Colonic mucosa (tissue), 4 donors: ENCODE data around the gene TNKS1BP1. TPM values are rescaled to one million over a fixed set of nuclear protein-coding genes. Genes with fewer than 3 reads are reported as not detected.

Source experiments
- DNase-seq: peaks from one replicate; pipeline ENCODE4 v3.0.0-alpha.2; 2020
- H3K27ac ChIP-seq: fragments of 200-600 bp; one replicate; pipeline ENCODE4 v1.8.0; 2021
- H3K27me3 ChIP-seq: fragments of 200-600 bp; one replicate; pipeline ENCODE4 v1.8.0; 2021
- H3K36me3 ChIP-seq: fragments of 200-600 bp; one replicate; pipeline ENCODE4 v1.8.0; 2021
- H3K4me1 ChIP-seq: fragments of 200-600 bp; one replicate; pipeline ENCODE4 v1.8.0; 2021; ENCODE audit warnings: mild to moderate bottlenecking
- H3K4me3 ChIP-seq: fragments of 200-600 bp; one replicate; pipeline ENCODE4 v1.8.0; 2021
- H3K9ac ChIP-seq, 2 donors: one replicate each; pipeline ENCODE4 v1.7.0; 2013; ENCODE audit warnings: control low read depth in 2 of 2, low read depth in 2 of 2, low read length in 2 of 2
- H3K9me3 ChIP-seq: fragments of 200-600 bp; one replicate; pipeline ENCODE4 v1.8.0; 2021
- intact Hi-C: fragments of 100-400 bp; cut with DNase I; formaldehyde crosslinking; loops from one replicate; pipeline ENCODE4 v1.14.1; 2022
- total RNA-seq, 2 donors: library from RNA; stranded (reverse); fragmentation: NEBNext Ultra II Directional in 1 of 2; extraction: Animal tissue kit (Norgen Biotek cat#: 25700) in 1 of 2; gene quantifications; one replicate each; pipeline ENCODE4 v1.2.1, GENCODE V29; 2021
- TF ChIP-seq, protein P1 (sequence below): fragments of 200-600 bp; IDR thresholded peaks from one replicate; pipeline ENCODE4 v1.8.0; 2022; ENCODE audit warnings: antibody characterized with exemption, mild to moderate bottlenecking
- donor health status: healthy.
- donor health status: DM: no; HTN: no; CAD: no.
- donor health status: DM: no; HTN: no; CAD: no.

The TNKS1BP1 gene
- total RNA-seq, 2 donors from 2014 or later = 113 to 117 TPM

DNA sequence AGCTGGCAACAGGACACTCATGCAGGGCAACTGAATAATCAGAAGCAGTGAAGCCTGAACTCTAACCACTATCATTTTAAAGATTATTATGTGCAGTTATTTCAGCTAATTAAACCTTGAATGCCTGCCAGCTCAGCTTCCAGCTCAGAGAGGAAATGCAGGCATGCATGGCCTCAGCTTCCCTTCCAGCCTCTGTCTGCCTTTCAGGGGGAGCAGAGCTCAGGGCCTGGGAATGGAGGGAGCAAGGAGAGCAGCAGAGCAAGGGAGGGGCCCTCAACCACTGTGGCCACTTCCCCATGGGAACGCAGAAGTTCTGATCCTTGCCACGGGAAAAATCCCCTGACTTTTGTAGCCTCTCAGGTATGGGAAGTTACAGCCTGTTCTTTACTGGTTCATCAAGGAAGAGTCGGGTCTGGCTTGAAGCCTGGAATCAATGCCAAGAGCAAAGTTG is 55.2 kb downstream of the TNKS1BP1 start:
- no peak for DNase-seq
- TF ChIP-seq, protein P1, sequence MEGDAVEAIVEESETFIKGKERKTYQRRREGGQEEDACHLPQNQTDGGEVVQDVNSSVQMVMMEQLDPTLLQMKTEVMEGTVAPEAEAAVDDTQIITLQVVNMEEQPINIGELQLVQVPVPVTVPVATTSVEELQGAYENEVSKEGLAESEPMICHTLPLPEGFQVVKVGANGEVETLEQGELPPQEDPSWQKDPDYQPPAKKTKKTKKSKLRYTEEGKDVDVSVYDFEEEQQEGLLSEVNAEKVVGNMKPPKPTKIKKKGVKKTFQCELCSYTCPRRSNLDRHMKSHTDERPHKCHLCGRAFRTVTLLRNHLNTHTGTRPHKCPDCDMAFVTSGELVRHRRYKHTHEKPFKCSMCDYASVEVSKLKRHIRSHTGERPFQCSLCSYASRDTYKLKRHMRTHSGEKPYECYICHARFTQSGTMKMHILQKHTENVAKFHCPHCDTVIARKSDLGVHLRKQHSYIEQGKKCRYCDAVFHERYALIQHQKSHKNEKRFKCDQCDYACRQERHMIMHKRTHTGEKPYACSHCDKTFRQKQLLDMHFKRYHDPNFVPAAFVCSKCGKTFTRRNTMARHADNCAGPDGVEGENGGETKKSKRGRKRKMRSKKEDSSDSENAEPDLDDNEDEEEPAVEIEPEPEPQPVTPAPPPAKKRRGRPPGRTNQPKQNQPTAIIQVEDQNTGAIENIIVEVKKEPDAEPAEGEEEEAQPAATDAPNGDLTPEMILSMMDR = no peak
- Histone ChIP-seq H3K9me3 (no peaks in the 10 kb centered on the region), H3K4me3 (no peak overlapping the region), H3K9ac (no peak overlapping the region), H3K27ac (no peak overlapping the region), H3K27me3 (no peaks in the 10 kb centered on the region), H3K36me3 (no peaks in the 10 kb centered on the region), H3K4me1 (no peaks in the 10 kb centered on the region)
- intact Hi-C loops = no loop called here

DNA sequence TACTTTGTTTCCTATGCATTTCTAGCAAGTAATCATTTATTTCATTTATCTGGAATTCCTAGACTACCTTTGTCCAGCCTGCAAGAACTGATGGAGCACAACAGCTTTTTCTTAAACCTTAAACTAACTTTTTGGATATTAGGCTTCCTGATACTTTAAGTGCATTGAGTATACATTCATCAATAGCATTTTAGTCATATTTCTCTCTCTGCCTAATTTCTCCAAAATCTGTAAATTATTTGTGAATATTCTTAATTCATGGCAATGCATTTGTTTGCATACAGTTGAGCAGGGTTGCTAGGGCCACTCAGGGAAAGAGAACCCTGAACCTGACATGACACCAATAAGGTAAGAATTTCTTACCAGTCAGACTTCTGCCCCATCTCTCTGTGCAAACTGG is 58.6 kb downstream of the TNKS1BP1 start:
- no peak overlapping the region for H3K27ac ChIP-seq
- no peaks in the 10 kb centered on the region for H3K9me3 ChIP-seq
- no peak overlapping the region for H3K9ac ChIP-seq
- H3K36me3 ChIP-seq = no peaks in the 10 kb centered on the region
- no peak for DNase-seq
- H3K4me3 ChIP-seq = no peak overlapping the region
- intact Hi-C loops = no loop called here
- H3K27me3 ChIP-seq = no peaks in the 10 kb centered on the region
- TF ChIP-seq, protein P1 = no peak
- H3K4me1 ChIP-seq = no peaks in the 10 kb centered on the region

DNA sequence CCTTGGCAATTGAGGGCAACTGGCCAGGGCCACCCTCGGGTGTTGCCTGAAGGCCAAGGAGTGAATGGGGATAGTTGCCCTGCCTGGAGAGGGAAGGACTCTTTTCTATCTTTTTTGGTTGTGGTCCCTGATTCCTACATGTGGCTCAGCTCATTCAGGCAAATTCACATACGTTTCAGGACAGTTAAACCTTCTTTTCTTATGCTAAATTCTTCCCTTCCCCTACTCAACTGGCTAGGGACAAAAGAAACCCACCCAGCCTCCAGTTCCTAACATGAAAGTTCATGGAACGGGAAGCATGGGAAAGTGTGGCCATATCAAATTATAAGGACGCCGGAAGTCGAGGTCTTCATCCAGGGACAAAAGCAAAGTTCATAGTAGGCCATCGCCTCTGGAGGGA is 61.4 kb downstream of the TNKS1BP1 start:
- Histone ChIP-seq H3K9me3 (no peaks in the 10 kb centered on the region), H3K27me3 (no peaks in the 10 kb centered on the region), H3K27ac (no peak overlapping the region), H3K4me3 (no peak overlapping the region), H3K36me3 (no peaks in the 10 kb centered on the region), H3K4me1 (no peaks in the 10 kb centered on the region), H3K9ac (no peak overlapping the region)
- intact Hi-C loops = no loop called here
- TF ChIP-seq, protein P1 = no peak
- DNase-seq = no peak

DNA sequence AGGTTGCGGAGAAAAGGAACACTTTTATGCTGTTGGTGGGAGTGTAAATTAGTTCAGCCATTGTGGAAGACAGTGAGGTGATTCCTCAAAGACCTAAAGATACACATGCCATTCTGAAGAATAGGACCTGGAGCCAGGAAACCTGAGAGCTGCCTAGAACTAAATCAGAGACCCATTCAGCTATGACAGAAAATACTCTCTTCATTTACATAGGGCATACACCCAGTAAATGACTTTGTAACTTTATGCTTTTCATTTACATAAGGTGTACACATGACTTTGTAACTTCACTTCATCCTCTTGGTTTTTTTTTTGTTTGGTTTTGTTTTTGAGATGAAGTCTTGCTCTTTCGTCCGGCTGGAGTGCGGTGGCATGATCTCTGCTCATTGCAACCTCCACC is 62.6 kb downstream of the TNKS1BP1 start:
- H3K4me3 ChIP-seq = no peak overlapping the region
- TF ChIP-seq, protein P1 = no peak
- intact Hi-C loops = no loop called here
- no peaks in the 10 kb centered on the region for H3K9me3 ChIP-seq
- H3K27me3 ChIP-seq = no peaks in the 10 kb centered on the region
- DNase-seq = no peak
- no peaks in the 10 kb centered on the region for H3K4me1 ChIP-seq
- no peak overlapping the region for H3K27ac ChIP-seq
- H3K9ac ChIP-seq = no peak overlapping the region
- no peaks in the 10 kb centered on the region for H3K36me3 ChIP-seq

DNA sequence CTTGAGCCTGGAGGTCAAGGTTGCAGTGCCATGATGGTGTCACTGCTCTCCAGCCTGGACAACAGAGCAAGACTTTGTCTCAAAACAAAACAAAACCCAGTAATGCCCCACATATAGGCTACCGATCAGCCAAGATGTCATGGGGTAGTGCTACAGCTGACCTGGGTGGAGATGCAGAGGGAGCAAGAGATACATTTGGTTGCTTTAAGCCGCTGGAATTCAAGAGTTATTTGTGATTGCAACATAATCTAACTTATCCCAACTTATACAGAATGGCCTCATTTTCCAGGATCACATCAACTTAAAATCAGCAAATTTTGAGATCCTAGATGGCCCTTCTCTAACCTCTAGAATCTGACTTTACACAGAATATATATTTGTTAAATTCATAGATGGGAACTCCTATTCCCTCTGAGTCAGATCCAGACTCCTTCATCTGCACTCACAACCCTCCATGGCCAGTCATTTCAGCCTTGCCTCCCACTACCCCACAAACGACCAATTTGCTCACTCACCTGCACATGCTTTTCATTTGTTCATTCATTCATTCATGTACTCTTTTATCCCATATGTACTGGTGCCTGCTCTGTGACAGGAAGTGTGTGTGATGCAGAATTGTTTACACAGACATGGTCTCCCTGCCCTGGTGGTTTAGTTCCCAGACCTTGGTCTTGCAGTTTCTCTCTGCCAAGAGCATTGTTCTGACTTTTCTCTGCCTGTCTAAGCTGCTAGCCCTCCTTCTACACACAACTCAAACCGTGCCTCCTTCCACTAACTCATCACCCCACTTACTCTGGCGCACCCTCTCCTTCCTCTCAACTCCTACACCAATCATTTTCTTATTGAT is 63.6 kb downstream of the TNKS1BP1 start:
- no peaks in the 10 kb centered on the region for H3K4me1 ChIP-seq
- DNase-seq = no peak
- no peaks in the 10 kb centered on the region for H3K27me3 ChIP-seq
- no peak overlapping the region for H3K27ac ChIP-seq
- TF ChIP-seq, protein P1 = no peak
- H3K36me3 ChIP-seq = no peaks in the 10 kb centered on the region
- intact Hi-C loops = no loop called here
- H3K9ac ChIP-seq = no peak overlapping the region
- no peak overlapping the region for H3K4me3 ChIP-seq
- H3K9me3 ChIP-seq = no peaks in the 10 kb centered on the region
